HUES48 (cell line): ENCODE results near the gene DPYD.

Experiments used
- H3K27ac ChIP-seq: one replicate; pipeline ENCODE4 v1.7.0; 2013; ENCODE audit warnings: low read depth, low read length, inconsistent platforms
- H3K27me3 ChIP-seq: 2 replicates; pipeline ENCODE4 v1.6.1; 2013; ENCODE audit warnings: mild to moderate bottlenecking, low read length; ENCODE audit not compliant: control insufficient read depth, insufficient read depth
- H3K36me3 ChIP-seq: 2 replicates; pipeline ENCODE4 v1.6.1; 2013; ENCODE audit warnings: low read length; ENCODE audit not compliant: control insufficient read depth, insufficient read depth
- H3K4me1 ChIP-seq: 2 replicates; pipeline ENCODE4 v1.6.1; 2013; ENCODE audit warnings: mild to moderate bottlenecking, low read length; ENCODE audit not compliant: control insufficient read depth, insufficient read depth
- H3K4me3 ChIP-seq: 2 replicates; pipeline ENCODE4 v1.5.1; 2013; ENCODE audit warnings: mild to moderate bottlenecking, low read depth, low read length
- H3K9ac ChIP-seq: 2 replicates; pipeline ENCODE4 v1.6.1; 2013; ENCODE audit warnings: mild to moderate bottlenecking, low read depth, low read length, moderate library complexity
- H3K9me3 ChIP-seq: 2 replicates; pipeline ENCODE4 v1.6.1; 2013; ENCODE audit warnings: low read length; ENCODE audit not compliant: control insufficient read depth, insufficient read depth

DPYD gene

DNA sequence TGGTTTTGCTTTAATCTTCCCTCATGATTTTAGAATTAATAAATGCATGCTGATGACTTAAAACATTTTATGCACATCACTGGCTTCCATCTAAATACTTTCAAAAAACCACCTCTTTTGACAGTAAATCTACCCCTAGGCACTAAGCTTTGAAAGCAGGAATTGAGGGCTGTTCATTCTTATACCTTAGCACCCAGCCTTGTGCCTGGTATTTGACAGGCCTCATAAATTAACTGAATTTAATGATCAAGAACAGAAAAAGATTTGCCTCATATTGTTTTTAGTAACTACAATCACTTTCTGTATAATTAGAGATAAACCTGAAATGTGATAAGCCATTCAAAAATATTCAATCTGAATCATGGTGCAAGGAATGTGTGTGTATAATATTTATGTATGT, 108.8 kb downstream of the DPYD start:
- Histone ChIP-seq H3K36me3 (no peaks in the 10 kb centered on the region), H3K9me3 (no peaks in the 10 kb centered on the region), H3K4me3 (no peak overlapping the region), H3K9ac (no peak overlapping the region), H3K27ac (no peak overlapping the region), H3K4me1 (no peaks in the 10 kb centered on the region), H3K27me3 (no peaks in the 10 kb centered on the region)

DNA sequence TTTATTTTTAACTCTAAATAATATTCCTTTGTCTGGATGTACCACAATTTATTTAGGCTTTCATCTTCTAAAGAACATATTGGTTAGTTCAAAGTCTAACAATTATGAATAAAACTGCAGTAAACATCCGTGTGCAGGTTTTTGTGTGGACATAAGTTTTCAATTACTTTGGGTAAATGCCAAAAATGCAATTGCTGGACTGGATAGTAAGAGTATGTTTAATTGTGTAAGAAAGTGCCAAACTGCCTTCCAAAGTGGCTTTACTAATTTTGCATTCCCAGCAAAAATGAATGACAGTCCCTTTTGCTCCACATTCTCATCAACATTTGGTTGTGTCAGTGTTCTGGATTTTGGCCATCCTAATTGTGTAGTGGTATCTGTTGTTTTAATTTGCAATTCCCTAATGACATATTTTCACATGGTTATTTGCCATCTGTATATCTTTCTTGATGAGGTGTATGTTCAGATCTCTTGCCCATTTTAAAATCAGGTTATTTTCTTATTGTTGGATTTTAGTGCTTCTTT, 113.8 kb downstream of the DPYD start:
- H3K27me3 ChIP-seq: no peaks in the 10 kb centered on the region
- H3K4me1 ChIP-seq: no peaks in the 10 kb centered on the region
- H3K9ac ChIP-seq: no peak overlapping the region
- H3K27ac ChIP-seq: no peak overlapping the region
- no peak overlapping the region for H3K4me3 ChIP-seq
- no peaks in the 10 kb centered on the region for H3K36me3 ChIP-seq
- H3K9me3 ChIP-seq: no peaks in the 10 kb centered on the region

DNA sequence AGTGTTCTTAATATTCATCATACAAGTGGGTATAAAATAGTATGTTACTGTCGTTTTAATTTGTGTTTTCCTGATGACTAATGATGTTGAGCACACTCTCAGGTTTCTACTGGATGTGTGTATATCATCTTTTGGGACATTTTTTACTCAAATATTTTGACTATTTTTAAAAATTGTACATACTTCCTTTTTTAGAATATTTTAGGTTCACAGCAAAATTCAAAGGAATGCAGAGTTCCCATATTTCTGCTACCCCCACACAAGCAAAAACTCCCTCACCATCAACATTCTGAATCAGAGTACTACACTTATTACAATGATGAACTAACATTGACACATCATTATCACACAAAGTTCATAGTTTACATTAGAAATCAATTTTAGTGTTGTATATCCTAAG, 114.5 kb downstream of the DPYD start:
- Histone ChIP-seq H3K9me3 (no peaks in the 10 kb centered on the region), H3K4me1 (no peaks in the 10 kb centered on the region), H3K27me3 (no peaks in the 10 kb centered on the region), H3K27ac (no peak overlapping the region), H3K4me3 (no peak overlapping the region), H3K9ac (no peak overlapping the region), H3K36me3 (no peaks in the 10 kb centered on the region)

DNA sequence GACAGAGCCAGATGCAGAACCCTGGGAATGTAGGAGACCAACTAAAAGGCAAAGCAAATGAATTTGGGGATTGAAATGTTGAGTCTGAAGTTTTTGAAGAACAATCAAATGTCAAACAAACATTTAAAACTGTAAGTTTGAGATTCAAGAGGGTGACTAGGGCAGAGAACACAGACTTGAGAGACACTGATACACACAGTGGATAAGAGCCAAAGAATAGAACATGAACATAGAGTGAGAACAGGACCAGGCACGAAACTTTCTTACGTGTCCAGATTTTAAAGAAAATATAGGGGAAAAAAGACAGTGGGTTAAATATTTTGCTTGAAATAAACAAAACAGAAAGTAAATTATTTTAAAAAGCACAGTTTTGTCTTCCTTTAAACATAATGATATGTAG, 115.7 kb downstream of the DPYD start:
- no peaks in the 10 kb centered on the region for H3K36me3 ChIP-seq
- H3K9me3 ChIP-seq: no peaks in the 10 kb centered on the region

DNA sequence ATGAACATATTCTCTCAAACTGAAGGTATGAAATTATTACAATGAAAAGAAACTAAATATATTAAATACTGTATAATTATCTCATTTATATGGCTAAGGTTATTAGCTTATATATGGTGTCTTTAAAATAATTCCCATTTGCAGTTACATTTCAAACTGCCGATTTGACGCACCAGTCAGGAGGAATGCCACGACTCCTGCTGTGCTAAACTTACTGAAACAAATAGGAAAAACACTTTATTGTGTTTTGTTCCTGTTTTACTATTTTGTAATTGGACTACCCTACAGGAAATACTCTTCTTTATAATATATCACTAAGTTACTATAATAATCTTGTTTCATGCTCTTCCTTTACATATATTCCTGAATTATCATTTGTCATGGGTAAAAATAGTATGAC, 117.8 kb downstream of the DPYD start:
- H3K4me1 ChIP-seq: no peaks in the 10 kb centered on the region
- no peaks in the 10 kb centered on the region for H3K9me3 ChIP-seq
- no peak overlapping the region for H3K4me3 ChIP-seq
- H3K36me3 ChIP-seq: no peaks in the 10 kb centered on the region
- H3K27me3 ChIP-seq: no peaks in the 10 kb centered on the region
- H3K9ac ChIP-seq: no peak overlapping the region
- H3K27ac ChIP-seq: no peak overlapping the region

More for the DNA sequence above, 115.7 kb downstream of the DPYD start:
- Histone ChIP-seq H3K4me1 (no peaks in the 10 kb centered on the region), H3K4me3 (no peak overlapping the region), H3K27ac (no peak overlapping the region), H3K9ac (no peak overlapping the region), H3K27me3 (no peaks in the 10 kb centered on the region)

DNA sequence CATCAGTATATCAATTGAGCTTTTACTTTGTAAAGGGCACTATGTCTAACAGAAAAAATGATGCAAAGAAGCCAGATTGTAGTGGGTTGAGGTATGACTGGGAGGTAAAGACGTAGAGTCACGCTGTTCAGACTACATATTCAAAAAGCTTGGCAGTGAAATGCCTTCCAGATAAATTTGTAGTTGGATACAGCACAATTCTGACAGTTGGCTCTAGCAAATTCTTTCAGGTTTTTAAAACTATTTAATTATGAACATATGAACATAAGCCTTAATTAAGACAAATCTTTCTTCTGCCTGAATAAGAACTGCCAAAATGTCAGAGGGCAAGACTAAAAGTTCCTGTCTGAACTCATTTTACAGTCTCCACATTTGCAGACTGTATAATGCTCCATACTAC, 118.8 kb downstream of the DPYD start:
- no peak overlapping the region for H3K9ac ChIP-seq
- no peaks in the 10 kb centered on the region for H3K27me3 ChIP-seq
- H3K4me1 ChIP-seq: no peaks in the 10 kb centered on the region
- no peaks in the 10 kb centered on the region for H3K36me3 ChIP-seq
- H3K9me3 ChIP-seq: no peaks in the 10 kb centered on the region
- no peak overlapping the region for H3K4me3 ChIP-seq
- H3K27ac ChIP-seq: no peak overlapping the region

DNA sequence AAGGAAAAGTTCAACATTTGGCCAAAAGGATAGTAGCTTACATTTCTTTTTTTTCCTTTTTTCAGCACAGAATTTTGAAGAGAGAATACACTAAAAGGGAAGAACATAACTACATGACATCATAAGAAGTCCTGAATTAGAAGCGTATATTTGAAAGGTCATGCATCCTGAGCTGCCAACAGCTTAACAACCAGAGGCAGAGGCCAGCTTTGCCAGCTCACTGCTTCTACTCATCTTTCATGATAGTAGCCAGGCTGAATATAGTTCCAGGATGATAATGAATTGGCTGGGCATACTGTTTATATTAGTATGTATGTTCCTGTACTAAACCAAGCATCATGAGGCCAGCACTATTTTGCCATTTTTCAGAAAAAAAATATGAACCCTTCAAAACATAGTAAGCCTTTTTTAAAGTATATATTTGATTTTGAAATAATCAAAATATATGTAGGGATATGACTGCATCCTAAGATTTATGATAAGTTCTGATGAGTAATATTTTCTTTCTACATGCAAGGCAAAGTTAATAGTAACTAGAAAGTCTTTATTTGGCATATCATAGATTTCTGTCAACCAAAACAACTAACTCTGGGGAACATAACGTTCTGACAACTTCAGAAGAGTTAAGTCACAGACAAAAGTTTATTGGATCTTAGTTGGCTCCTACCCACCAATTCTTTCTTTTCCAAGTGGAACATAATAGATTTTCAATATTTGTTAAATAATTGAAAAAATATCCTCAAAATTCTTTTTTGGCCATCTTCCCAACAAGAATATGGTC, 123.2 kb downstream of the DPYD start:
- Histone ChIP-seq H3K27me3 (no peaks in the 10 kb centered on the region), H3K4me3 (no peak overlapping the region), H3K9me3 (no peaks in the 10 kb centered on the region), H3K36me3 (no peaks in the 10 kb centered on the region), H3K4me1 (no peaks in the 10 kb centered on the region), H3K27ac (no peak overlapping the region), H3K9ac (no peak overlapping the region)

DNA sequence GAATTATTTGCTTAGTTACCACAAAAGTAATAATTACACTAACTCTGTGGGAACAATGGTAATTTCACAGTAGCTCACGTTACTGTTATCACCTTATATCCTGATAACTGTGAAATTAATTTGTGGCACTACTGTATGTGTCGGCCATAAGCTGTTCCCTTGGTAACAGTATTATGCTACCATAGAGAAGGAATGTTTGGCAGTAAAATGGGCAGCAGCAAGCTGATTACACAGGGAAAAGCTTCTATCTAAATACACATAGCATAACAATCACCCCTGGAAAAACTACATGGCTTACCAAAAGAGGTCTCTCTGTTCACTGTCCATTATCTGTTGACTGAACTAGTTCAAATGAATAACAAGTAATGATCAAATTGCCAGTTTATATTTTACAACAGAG, 124.1 kb downstream of the DPYD start:
- H3K36me3 ChIP-seq: no peaks in the 10 kb centered on the region
- no peaks in the 10 kb centered on the region for H3K9me3 ChIP-seq
- no peak overlapping the region for H3K4me3 ChIP-seq
- no peak overlapping the region for H3K27ac ChIP-seq
- no peaks in the 10 kb centered on the region for H3K4me1 ChIP-seq
- H3K9ac ChIP-seq: no peak overlapping the region
- H3K27me3 ChIP-seq: no peaks in the 10 kb centered on the region

DNA sequence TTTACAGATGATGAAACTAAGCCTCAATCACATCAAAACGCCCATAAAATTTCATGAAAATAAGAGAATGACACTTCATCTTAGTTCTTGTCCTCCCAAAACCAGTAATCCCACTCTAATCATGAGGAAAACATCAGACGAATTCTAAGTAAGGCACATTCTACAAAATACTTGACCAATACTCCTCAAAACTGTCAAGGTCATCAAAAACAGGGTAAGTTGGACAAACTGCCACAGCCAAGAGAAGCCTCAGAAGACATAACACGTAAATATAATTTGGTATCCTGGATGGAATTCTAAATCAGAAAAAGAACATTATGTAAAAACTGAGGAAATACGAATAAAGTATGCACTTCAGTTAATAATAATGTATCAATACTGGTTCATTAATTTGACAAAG, 128.2 kb downstream of the DPYD start:
- no peaks in the 10 kb centered on the region for H3K4me1 ChIP-seq
- no peaks in the 10 kb centered on the region for H3K27me3 ChIP-seq
- H3K27ac ChIP-seq: no peak overlapping the region
- no peak overlapping the region for H3K9ac ChIP-seq
- H3K4me3 ChIP-seq: no peak overlapping the region
- no peaks in the 10 kb centered on the region for H3K9me3 ChIP-seq
- H3K36me3 ChIP-seq: no peaks in the 10 kb centered on the region

DNA sequence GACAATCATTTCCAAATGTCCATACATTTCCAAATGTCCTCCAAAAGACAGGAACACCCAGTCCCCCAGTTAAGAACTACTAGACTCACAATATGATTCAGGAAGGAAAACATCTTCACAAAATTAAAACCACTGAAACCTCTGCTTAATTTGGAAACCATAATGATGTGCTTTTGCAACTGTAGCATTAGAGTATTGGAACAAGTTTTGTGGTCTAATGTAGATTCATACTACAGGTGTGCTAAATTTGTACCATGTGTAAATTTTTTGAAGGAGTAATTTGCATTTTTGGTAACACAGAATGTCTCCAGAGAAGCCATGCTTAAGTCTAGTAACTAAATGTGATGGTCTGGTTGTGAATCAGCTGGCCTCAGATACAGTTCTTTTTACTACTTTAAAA, 129.6 kb downstream of the DPYD start:
- Histone ChIP-seq H3K4me1 (no peaks in the 10 kb centered on the region), H3K9ac (no peak overlapping the region), H3K27me3 (no peaks in the 10 kb centered on the region), H3K9me3 (no peaks in the 10 kb centered on the region), H3K27ac (no peak overlapping the region), H3K36me3 (no peaks in the 10 kb centered on the region), H3K4me3 (no peak overlapping the region)

DNA sequence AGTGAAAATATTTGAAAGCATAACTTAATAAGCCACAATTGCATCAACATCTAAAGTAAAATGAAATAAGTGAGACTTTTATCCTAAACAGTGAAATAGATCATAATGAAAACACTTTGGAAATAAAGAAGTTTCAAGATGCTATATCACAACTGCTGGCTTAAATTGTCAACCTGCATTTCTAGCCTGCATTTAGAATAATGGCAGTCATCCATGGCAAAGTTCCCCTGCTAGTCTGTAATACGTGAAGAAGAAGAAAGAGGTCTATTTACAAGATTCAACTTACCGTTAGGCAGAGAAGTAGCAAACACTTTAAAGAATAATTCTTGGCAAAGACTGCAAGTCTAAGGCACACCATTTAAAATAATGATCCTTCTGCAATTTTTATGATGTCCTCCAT, 133.6 kb downstream of the DPYD start:
- Histone ChIP-seq H3K4me3 (no peak overlapping the region), H3K27ac (no peak overlapping the region), H3K9me3 (no peaks in the 10 kb centered on the region), H3K27me3 (no peaks in the 10 kb centered on the region), H3K4me1 (no peaks in the 10 kb centered on the region), H3K36me3 (no peaks in the 10 kb centered on the region), H3K9ac (no peak overlapping the region)
